Keratinocyte (primary cell): ENCODE results near the gene GATAD1. TPM values are rescaled to one million over a fixed set of nuclear protein-coding genes. Genes with fewer than 3 reads are reported as not detected.

Experiments used
- DNase-seq: peaks from one replicate; pipeline ENCODE4 v3.0.0-alpha.2; 2011; ENCODE audit warnings: low read depth, missing footprints, low spot score
- FAIRE-seq: peaks from 2 replicates; lab custom pipeline; 2011; peaks lifted over from hg19 to GRCh38; lab: Jason Lieb, UNC
- H2AFZ ChIP-seq: 2 replicates; pipeline ENCODE4 v1.6.0; 2012; ENCODE audit warnings: low read length, control low read depth, inconsistent platforms; ENCODE audit not compliant: control insufficient read depth
- H3K27ac ChIP-seq: 2 replicates; pipeline ENCODE4 v1.5.1; 2011; ENCODE audit warnings: low read length; ENCODE audit not compliant: control insufficient read depth, insufficient read depth
- H3K27me3 ChIP-seq: 3 replicates; pipeline ENCODE4 v1.6.0; 2011; ENCODE audit warnings: low read length; ENCODE audit not compliant: control insufficient read depth, insufficient read depth; ENCODE audit errors: extremely low read depth
- H3K36me3 ChIP-seq, 2 experiments: 2 replicates in 1 of 2; 3 replicates in 1 of 2; pipeline ENCODE4 v1.5.1; 2011; ENCODE audit warnings: low read length in 2 of 2, mild to moderate bottlenecking in 1 of 2; ENCODE audit not compliant: control insufficient read depth in 2 of 2, insufficient read depth in 2 of 2; ENCODE audit errors: extremely low read depth in 1 of 2
- H3K4me1 ChIP-seq: 3 replicates; pipeline ENCODE4 v1.5.1; 2011; ENCODE audit warnings: low read length; ENCODE audit not compliant: control insufficient read depth, insufficient read depth; ENCODE audit errors: extremely low read depth
- H3K4me2 ChIP-seq: 3 replicates; pipeline ENCODE4 v1.6.0; 2011; ENCODE audit warnings: low read depth, low read length; ENCODE audit not compliant: control insufficient read depth, insufficient read depth; ENCODE audit errors: extremely low read depth
- H3K4me3 ChIP-seq, 3 experiments: fragments of 200-600 bp in 1 of 3; sonication (generic) in 1 of 3; 2 replicates in 2 of 3; 3 replicates in 1 of 3; pipeline ENCODE4 v1.5.1; 2011 to 2016; ENCODE audit warnings: low read length in 3 of 3, mild to moderate bottlenecking in 3 of 3, control low read depth in 2 of 3, inconsistent platforms in 1 of 3, low read depth in 1 of 3, mixed read lengths in 1 of 3, mixed run types in 1 of 3, moderate library complexity in 1 of 3; ENCODE audit not compliant: control insufficient read depth in 2 of 3, insufficient read depth in 2 of 3; ENCODE audit errors: extremely low read depth in 1 of 3
- H3K79me2 ChIP-seq: 2 replicates; pipeline ENCODE4 v1.6.0; 2012; ENCODE audit warnings: low read length; ENCODE audit not compliant: control insufficient read depth, insufficient read depth
- H3K9ac ChIP-seq: 3 replicates; pipeline ENCODE4 v1.6.0; 2011; ENCODE audit warnings: low read length; ENCODE audit not compliant: control insufficient read depth, insufficient read depth; ENCODE audit errors: extremely low read depth
- H3K9me1 ChIP-seq: 3 replicates; pipeline ENCODE4 v1.6.0; 2011; ENCODE audit warnings: low read length; ENCODE audit not compliant: control insufficient read depth, insufficient read depth; ENCODE audit errors: extremely low read depth
- H3K9me3 ChIP-seq: 2 replicates; pipeline ENCODE4 v1.5.1; 2012; ENCODE audit warnings: low read depth, low read length; ENCODE audit not compliant: control insufficient read depth
- H4K20me1 ChIP-seq: 3 replicates; pipeline ENCODE4 v1.6.0; 2011; ENCODE audit warnings: low read length; ENCODE audit not compliant: control insufficient read depth, insufficient read depth; ENCODE audit errors: extremely low read depth
- EZH2 ChIP-seq: IDR thresholded peaks from one replicate; pipeline ENCODE4 v1.6.1; 2012; ENCODE audit warnings: inconsistent platforms, mild to moderate bottlenecking, low read length, moderate library complexity
- dilution Hi-C: fragments of 300-500 bp; cut with MboI; formaldehyde crosslinking; loops from one replicate; pipeline ENCODE4 v1.7.0; 2020; ENCODE audit warnings: low sequenced_read_pairs; ENCODE audit not compliant: extremely low pct_ligation_motif_present
- polyA plus RNA-seq, 5 experiments: library from polyadenylated mRNA; depleted of rRNA in 3 of 5; stranded (reverse) in 3 of 5; stranded (forward) in 1 of 5; unstranded in 1 of 5; fragments of >200 nt; gene quantifications; 1 replicate in 1 of 5; 2 replicates in 3 of 5; 3 replicates in 1 of 5; pipeline versions ENCODE4 v1.2.1 to v1.2.3, GENCODE V29; 2011 to 2012; ENCODE audit warnings: missing spikeins in 2 of 5, low read depth in 1 of 5, low replicate concordance in 1 of 5
- TF ChIP-seq, protein P1 (sequence below), 3 experiments: IDR thresholded peaks in 1 of 3; conservative IDR thresholded peaks in 1 of 3; optimal IDR thresholded peaks in 1 of 3; 2 replicates in 2 of 3; 3 replicates in 1 of 3; pipeline versions ENCODE3 to v1.5.1; 2011; ENCODE audit warnings: low read length in 3 of 3, mild to moderate bottlenecking in 3 of 3, moderate library complexity in 2 of 3, control low read depth in 1 of 3, inconsistent platforms in 1 of 3; ENCODE audit not compliant: insufficient read depth in 2 of 3; ENCODE audit errors: extremely low read depth in 1 of 3

The GATAD1 gene
- polyA plus RNA-seq, 1 donor (not counting 4 experiments of a cell fraction or from before 2014, with no cell fraction given), result 16.5 TPM

GRCh38 chr7:92446869-92447344 is 375 bp upstream of the GATAD1 start:
- FAIRE-seq (peak; percentile 71), DNase-seq (no peak)
- Histone ChIP-seq H3K9ac (peak overlapping the region; percentile 89), H3K27me3 (no peaks in the 10 kb centered on the region), H3K9me3 (no peaks in the 10 kb centered on the region), H3K27ac (peak overlapping the region; percentile 80), H3K4me2 (peak overlapping the region; percentile 30), H3K4me3 (peak overlapping the region; percentile 73 to 92 (median 87)), H4K20me1 (no peaks in the 10 kb centered on the region), H3K4me1 (peaks cover 6% of the 10 kb centered on the region), H3K36me3 (peaks cover 3 to 13% of the 10 kb centered on the region in 2 experiments), H3K79me2 (no peaks in the 10 kb centered on the region), H2AFZ (peak overlapping the region; percentile 85), H3K9me1 (no peaks in the 10 kb centered on the region)
- TF ChIP-seq EZH2, result no peak
- TF ChIP-seq, protein P1, sequence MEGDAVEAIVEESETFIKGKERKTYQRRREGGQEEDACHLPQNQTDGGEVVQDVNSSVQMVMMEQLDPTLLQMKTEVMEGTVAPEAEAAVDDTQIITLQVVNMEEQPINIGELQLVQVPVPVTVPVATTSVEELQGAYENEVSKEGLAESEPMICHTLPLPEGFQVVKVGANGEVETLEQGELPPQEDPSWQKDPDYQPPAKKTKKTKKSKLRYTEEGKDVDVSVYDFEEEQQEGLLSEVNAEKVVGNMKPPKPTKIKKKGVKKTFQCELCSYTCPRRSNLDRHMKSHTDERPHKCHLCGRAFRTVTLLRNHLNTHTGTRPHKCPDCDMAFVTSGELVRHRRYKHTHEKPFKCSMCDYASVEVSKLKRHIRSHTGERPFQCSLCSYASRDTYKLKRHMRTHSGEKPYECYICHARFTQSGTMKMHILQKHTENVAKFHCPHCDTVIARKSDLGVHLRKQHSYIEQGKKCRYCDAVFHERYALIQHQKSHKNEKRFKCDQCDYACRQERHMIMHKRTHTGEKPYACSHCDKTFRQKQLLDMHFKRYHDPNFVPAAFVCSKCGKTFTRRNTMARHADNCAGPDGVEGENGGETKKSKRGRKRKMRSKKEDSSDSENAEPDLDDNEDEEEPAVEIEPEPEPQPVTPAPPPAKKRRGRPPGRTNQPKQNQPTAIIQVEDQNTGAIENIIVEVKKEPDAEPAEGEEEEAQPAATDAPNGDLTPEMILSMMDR (optimal IDR thresholded peaks at IDR 0.05 in 1 of 3, IDR thresholded peaks at IDR 0.05 in 1 of 3, conservative IDR thresholded peaks at IDR 0.05 in 1 of 3; ENCODE audit: extremely low read depth in 1 of 3, insufficient read depth in 2 of 3, low read length in 3 of 3), result peak in 1 of 3 experiments; percentile 94
- dilution Hi-C loops, result no loop called here

DNA sequence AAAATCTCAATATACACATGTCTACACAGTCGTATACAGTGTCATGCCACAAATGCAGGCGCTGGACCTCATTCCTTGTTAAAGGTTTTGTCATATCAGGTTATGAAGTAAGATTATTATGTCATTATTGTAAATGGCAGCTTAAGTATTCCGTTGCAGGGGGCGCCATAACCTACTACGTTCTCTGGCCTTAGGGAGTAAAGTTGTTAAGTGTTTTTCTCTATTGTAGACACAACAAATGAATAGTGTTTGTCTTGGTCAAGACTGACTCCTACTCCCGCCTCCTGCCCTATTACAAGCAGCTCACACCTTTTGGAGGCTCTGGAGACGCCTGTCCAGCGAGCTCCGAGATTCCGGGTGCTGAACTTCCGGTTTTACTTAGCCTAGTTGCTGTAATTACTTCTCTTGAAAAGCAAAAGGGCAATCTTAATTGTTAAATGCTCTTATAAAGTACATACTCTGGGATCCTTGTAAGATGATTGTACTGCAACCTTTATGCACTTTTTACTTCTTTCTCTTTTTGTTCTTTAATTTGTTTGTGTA is 994 bp downstream of the GATAD1 start:
- peak overlapping the region; percentile 73 to 92 (median 87) for H3K4me3 ChIP-seq
- H3K4me1 ChIP-seq, result peaks cover 6% of the 10 kb centered on the region
- no peaks in the 10 kb centered on the region for H4K20me1 ChIP-seq
- no peaks in the 10 kb centered on the region for H3K79me2 ChIP-seq
- peak overlapping the region; percentile 80 for H3K27ac ChIP-seq
- TF ChIP-seq EZH2, result no peak
- TF ChIP-seq, protein P1 (optimal IDR thresholded peaks at IDR 0.05 in 1 of 3, IDR thresholded peaks at IDR 0.05 in 1 of 3, conservative IDR thresholded peaks at IDR 0.05 in 1 of 3; ENCODE audit: extremely low read depth in 1 of 3, insufficient read depth in 2 of 3, low read length in 3 of 3), result peak; percentile 11 to 35 (median 31)
- H3K36me3 ChIP-seq, result peaks cover 6 to 13% of the 10 kb centered on the region in 2 experiments
- H3K9me1 ChIP-seq, result no peaks in the 10 kb centered on the region
- H2AFZ ChIP-seq, result peak overlapping the region; percentile 89
- peak overlapping the region; percentile 74 for H3K4me2 ChIP-seq
- dilution Hi-C loops, result no loop called here
- FAIRE-seq (peak; percentile 41), DNase-seq (no peak)
- H3K9ac ChIP-seq, result peak overlapping the region; percentile 89
- no peaks in the 10 kb centered on the region for H3K9me3 ChIP-seq
- no peaks in the 10 kb centered on the region for H3K27me3 ChIP-seq
